A549 (cell line): ENCODE measurements around the gene RABGAP1L.

Source experiments
- CHD4 ChIP-seq: fragments of 200-600 bp; sonication (generic); IDR thresholded peaks from 2 replicates; pipeline ENCODE4 v1.6.1; 2016; ENCODE audit warnings: antibody characterized with exemption, mild to moderate bottlenecking, borderline replicate concordance
- EHF ChIP-seq: fragments of 250-450 bp; sonication (Bioruptor Pico); IDR thresholded peaks from 2 replicates; pipeline ENCODE4 v1.5.0; 2020; ENCODE audit warnings: mild to moderate bottlenecking
- JUN ChIP-seq, 2 experiments: fragments of >200 bp; sonication (Bioruptor Twin); formaldehyde crosslinking; IDR thresholded peaks; 2 replicates in 1 of 2; 3 replicates in 1 of 2; pipeline ENCODE4 v1.6.1; 2016 to 2017
- PHF8 ChIP-seq: fragments of 200-600 bp; sonication (generic); IDR thresholded peaks from 2 replicates; pipeline ENCODE4 v1.6.1; 2016; ENCODE audit warnings: low read depth, mild to moderate bottlenecking, antibody characterized with exemption, moderate library complexity, borderline replicate concordance
- POLR2A ChIP-seq: IDR thresholded peaks from 2 replicates; pipeline ENCODE4 v1.6.1; 2012; ENCODE audit warnings: mild to moderate bottlenecking, low read length
- SREBF2 ChIP-seq: fragments of 450-650 bp; IDR thresholded peaks from 2 replicates; pipeline ENCODE4 v1.6.1; 2014; ENCODE audit warnings: mild to moderate bottlenecking, moderate library complexity
- TF ChIP-seq, protein P1 (sequence below): fragments of >200 bp; sonication (Bioruptor Twin); formaldehyde crosslinking; IDR thresholded peaks from 3 replicates; pipeline ENCODE4 v1.5.1; 2016

DNA sequence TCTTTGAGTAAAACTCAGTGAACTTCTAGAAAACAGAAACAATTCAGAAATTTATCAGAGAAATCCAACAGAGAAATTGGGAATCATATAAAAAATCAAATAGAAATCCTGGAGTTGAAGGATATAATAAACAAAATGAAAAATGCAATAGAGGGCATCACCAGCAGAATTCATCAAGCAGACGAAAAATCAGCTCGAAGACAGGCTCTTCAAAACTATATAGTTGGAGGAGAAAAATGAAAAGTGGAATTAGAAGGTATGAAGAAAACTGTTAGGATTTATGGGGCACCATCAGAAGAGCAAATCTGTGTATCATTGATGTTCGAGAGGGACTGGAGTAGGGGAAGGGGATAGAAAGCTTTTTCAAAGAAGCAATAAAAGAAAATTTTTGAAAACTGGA lies 167.0 kb downstream of the RABGAP1L start:
- TF ChIP-seq, protein P1, sequence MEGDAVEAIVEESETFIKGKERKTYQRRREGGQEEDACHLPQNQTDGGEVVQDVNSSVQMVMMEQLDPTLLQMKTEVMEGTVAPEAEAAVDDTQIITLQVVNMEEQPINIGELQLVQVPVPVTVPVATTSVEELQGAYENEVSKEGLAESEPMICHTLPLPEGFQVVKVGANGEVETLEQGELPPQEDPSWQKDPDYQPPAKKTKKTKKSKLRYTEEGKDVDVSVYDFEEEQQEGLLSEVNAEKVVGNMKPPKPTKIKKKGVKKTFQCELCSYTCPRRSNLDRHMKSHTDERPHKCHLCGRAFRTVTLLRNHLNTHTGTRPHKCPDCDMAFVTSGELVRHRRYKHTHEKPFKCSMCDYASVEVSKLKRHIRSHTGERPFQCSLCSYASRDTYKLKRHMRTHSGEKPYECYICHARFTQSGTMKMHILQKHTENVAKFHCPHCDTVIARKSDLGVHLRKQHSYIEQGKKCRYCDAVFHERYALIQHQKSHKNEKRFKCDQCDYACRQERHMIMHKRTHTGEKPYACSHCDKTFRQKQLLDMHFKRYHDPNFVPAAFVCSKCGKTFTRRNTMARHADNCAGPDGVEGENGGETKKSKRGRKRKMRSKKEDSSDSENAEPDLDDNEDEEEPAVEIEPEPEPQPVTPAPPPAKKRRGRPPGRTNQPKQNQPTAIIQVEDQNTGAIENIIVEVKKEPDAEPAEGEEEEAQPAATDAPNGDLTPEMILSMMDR: no peak
- TF ChIP-seq EHF: no peak
- TF ChIP-seq PHF8: no peak
- TF ChIP-seq CHD4: no peak
- TF ChIP-seq POLR2A: no peak
- no peak for TF ChIP-seq SREBF2
- no peak for TF ChIP-seq JUN (IDR thresholded peaks at IDR 0.05)
